GM23248 (cell line): Measurements from ENCODE around the gene COL23A1.

Source experiments
- EZH2 ChIP-seq: fragments of 200-600 bp; sonication (generic); IDR thresholded peaks from 2 replicates; pipeline ENCODE4 v1.6.1; 2018; ENCODE audit warnings: antibody characterized with exemption, mild to moderate bottlenecking; ENCODE audit not compliant: insufficient read depth, poor library complexity, severe bottlenecking
- EZH2phosphoT487 ChIP-seq: fragments of 200-600 bp; sonication (generic); IDR thresholded peaks from 2 replicates; pipeline ENCODE4 v1.6.1; 2018; ENCODE audit warnings: antibody characterized with exemption, moderate library complexity, mild to moderate bottlenecking, low read depth; ENCODE audit not compliant: insufficient read depth

DNA sequence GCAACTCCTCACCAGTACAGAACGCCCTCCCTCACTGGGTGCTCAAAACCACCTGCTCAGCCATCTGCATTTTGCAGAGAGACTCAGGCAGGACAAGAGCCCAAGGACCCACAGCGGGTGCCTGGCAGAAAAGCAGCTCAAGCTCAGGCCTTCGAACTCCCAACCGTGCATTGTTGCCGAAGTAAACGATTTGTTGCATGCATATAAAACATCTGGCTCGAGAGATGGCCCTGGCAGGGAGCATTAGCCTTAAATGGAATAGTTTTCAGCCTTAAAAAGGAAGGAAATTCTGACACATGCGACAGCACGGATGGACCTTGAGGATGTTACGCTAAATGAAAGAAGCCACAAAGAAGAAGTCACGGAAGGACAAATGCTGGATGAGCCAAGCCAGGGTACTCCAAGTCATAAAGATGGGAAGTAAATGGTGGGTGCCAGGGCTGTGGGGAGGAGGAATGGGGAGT, 197.2 kb downstream of the COL23A1 start:
- TF ChIP-seq EZH2phosphoT487 (no peak), EZH2 (no peak)
